GM23338 (cell line): ENCODE results near the gene FMN2. TPM values are rescaled to one million over a fixed set of nuclear protein-coding genes. Genes with fewer than 3 reads are reported as not detected.
A peak's percentile ranks its signal among the peaks of the same experiment; 100 is the strongest.

Experiments
- ATAC-seq: fragments of 200-7000 bp; cut with Tn5 transposase; 3 replicates; pipeline ENCODE4 v1.9.1; 2020
- DNase-seq: peaks from one replicate; pipeline ENCODE4 v3.0.0-alpha.2; 2015; ENCODE audit warnings: low spot score
- H2AFZ ChIP-seq: fragments of 200-600 bp; sonication (generic); 2 replicates; pipeline ENCODE4 v1.8.0; 2016; ENCODE audit warnings: antibody characterized with exemption, mild to moderate bottlenecking, moderate library complexity
- H3F3A ChIP-seq: fragments of 200-600 bp; sonication (generic); replicated peaks from 2 replicates; pipeline ENCODE4 v1.8.0; 2017; ENCODE audit warnings: antibody characterized with exemption, mixed run types, low read depth
- H3K27ac ChIP-seq: fragments of 200-600 bp; sonication (generic); 2 replicates; pipeline ENCODE4 v1.6.1; 2016; ENCODE audit warnings: low read depth
- H3K27me3 ChIP-seq: fragments of 200-600 bp; sonication (generic); 2 replicates; pipeline ENCODE4 v1.8.0; 2016; ENCODE audit warnings: mild to moderate bottlenecking, mixed run types, moderate library complexity; ENCODE audit not compliant: insufficient read depth
- H3K36me3 ChIP-seq: fragments of 200-600 bp; sonication (generic); 2 replicates; pipeline ENCODE4 v1.8.0; 2016; ENCODE audit warnings: mild to moderate bottlenecking; ENCODE audit not compliant: insufficient read depth
- H3K4me1 ChIP-seq: fragments of 200-600 bp; sonication (generic); 2 replicates; pipeline ENCODE4 v1.8.0; 2016; ENCODE audit warnings: mild to moderate bottlenecking, moderate library complexity; ENCODE audit not compliant: insufficient read depth
- H3K4me2 ChIP-seq: fragments of 200-600 bp; sonication (generic); 2 replicates; pipeline ENCODE4 v1.7.1; 2017; ENCODE audit warnings: mixed run types
- H3K4me3 ChIP-seq: fragments of 200-600 bp; sonication (generic); 2 replicates; pipeline ENCODE4 v1.6.1; 2016; ENCODE audit warnings: mixed run types
- H3K79me2 ChIP-seq: fragments of 200-600 bp; sonication (generic); replicated peaks from 2 replicates; pipeline ENCODE4 v1.8.0; 2017; ENCODE audit warnings: mild to moderate bottlenecking; ENCODE audit not compliant: insufficient read depth
- H3K9me2 ChIP-seq: fragments of 200-600 bp; sonication (generic); 2 replicates; pipeline ENCODE4 v1.8.0; 2017; ENCODE audit not compliant: insufficient read depth
- H4K20me1 ChIP-seq: fragments of 200-600 bp; sonication (generic); replicated peaks from 2 replicates; pipeline ENCODE4 v1.8.0; 2017; ENCODE audit warnings: mild to moderate bottlenecking; ENCODE audit not compliant: insufficient read depth
- H3K27ac Mint-ChIP-seq: 2 replicates; pipeline ENCODE4 v1.8.0; 2020; ENCODE audit warnings: inconsistent platforms, mild to moderate bottlenecking, moderate library complexity, mixed read lengths
- H3K27me3 Mint-ChIP-seq: 3 replicates; pipeline ENCODE4 v1.8.0; 2022; ENCODE audit warnings: low read depth, mild to moderate bottlenecking, moderate library complexity, mixed read lengths, inconsistent platforms; ENCODE audit not compliant: insufficient read depth, poor library complexity
- H3K36me3 Mint-ChIP-seq: 3 replicates; pipeline ENCODE4 v1.8.0; 2021; ENCODE audit warnings: low read depth, mild to moderate bottlenecking, inconsistent platforms, moderate library complexity, mixed read lengths
- H3K4me1 Mint-ChIP-seq: 3 replicates; pipeline ENCODE4 v1.8.0; 2020; ENCODE audit warnings: mild to moderate bottlenecking, inconsistent platforms, mixed read lengths
- H3K4me3 Mint-ChIP-seq: 3 replicates; pipeline ENCODE4 v1.8.0; 2021; ENCODE audit warnings: moderate library complexity, mild to moderate bottlenecking, inconsistent platforms, mixed read lengths
- H3K9me3 Mint-ChIP-seq: 3 replicates; pipeline ENCODE4 v1.8.0; 2020; ENCODE audit warnings: moderate library complexity, mild to moderate bottlenecking, inconsistent platforms, mixed read lengths
- POLR2AphosphoS5 ChIP-seq: IDR thresholded peaks from 2 replicates; pipeline ENCODE4 v1.6.1; 2016; ENCODE audit warnings: antibody characterized with exemption, low read depth
- STAT1 ChIP-seq: IDR thresholded peaks from one replicate; pipeline ENCODE4 v1.6.1; 2016; ENCODE audit warnings: antibody characterized with exemption; ENCODE audit not compliant: unreplicated experiment
- ZNF331 ChIP-seq: fragments of 250-450 bp; sonication (Bioruptor Pico); IDR thresholded peaks from 2 replicates; pipeline ENCODE4 v1.5.0; 2020; ENCODE audit warnings: low read depth, mild to moderate bottlenecking, moderate library complexity
- polyA plus RNA-seq: library from polyadenylated mRNA; unstranded; fragments of >200 nt; fragmentation: Nextera tagmentation; extraction: Ambion mirVana; gene quantifications from 2 replicates; pipeline ENCODE4 v1.2.1, GENCODE V29; 2016
- total RNA-seq: library from RNA; depleted of rRNA; stranded (reverse); fragments of >200 nt; shearing (Covaris generic); gene quantifications from 2 replicates; pipeline ENCODE4 v1.2.3, GENCODE V29; 2014
- TF ChIP-seq, protein P1 (sequence below): IDR thresholded peaks from 2 replicates; pipeline ENCODE4 v1.6.1; 2016; ENCODE audit warnings: antibody characterized with exemption
- TF ChIP-seq, protein P2 (sequence below): IDR thresholded peaks from one replicate; pipeline ENCODE4 v1.6.1; 2018; ENCODE audit warnings: antibody characterized with exemption; ENCODE audit not compliant: unreplicated experiment
- TF ChIP-seq, protein P3 (sequence below): fragments of 250-450 bp; sonication (Bioruptor Pico); IDR thresholded peaks from 2 replicates; pipeline ENCODE4 v1.5.0; 2020; ENCODE audit warnings: mild to moderate bottlenecking, moderate library complexity
- TF ChIP-seq, protein P4 (sequence below), 2 experiments: fragments of 200-600 bp in 1 of 2; sonication (generic) in 1 of 2; conservative IDR thresholded peaks; 2 replicates each; pipeline versions ENCODE4 v1.5.1 to v1.6.1; 2016 to 2017; ENCODE audit warnings: antibody characterized with exemption in 2 of 2, low read depth in 2 of 2, mild to moderate bottlenecking in 2 of 2, moderate library complexity in 1 of 2

Gene FMN2
- total and polyA plus RNA-seq, 2 experiments from 2014 or later: 1.5 to 2.5 TPM

DNA sequence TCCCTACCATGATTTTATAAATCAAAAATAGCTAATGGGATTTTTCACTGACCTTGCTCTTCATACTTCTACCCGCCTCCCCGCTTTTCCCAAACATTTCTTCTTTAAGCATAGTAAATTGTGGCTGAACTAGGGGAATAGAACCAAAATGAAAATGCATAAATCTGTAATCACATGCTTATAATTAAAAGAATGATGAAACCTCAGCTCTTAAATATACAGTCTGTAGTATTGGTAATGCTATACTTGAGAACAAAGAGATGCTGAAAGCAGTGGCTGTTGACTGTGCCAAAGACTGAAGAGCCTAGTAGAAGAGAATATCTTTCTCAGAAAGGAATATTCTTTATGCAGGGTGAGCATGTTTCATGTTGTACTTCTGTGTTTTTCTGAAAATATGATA lies 271.1 kb downstream of the FMN2 start (continued):
- TF ChIP-seq, protein P1, sequence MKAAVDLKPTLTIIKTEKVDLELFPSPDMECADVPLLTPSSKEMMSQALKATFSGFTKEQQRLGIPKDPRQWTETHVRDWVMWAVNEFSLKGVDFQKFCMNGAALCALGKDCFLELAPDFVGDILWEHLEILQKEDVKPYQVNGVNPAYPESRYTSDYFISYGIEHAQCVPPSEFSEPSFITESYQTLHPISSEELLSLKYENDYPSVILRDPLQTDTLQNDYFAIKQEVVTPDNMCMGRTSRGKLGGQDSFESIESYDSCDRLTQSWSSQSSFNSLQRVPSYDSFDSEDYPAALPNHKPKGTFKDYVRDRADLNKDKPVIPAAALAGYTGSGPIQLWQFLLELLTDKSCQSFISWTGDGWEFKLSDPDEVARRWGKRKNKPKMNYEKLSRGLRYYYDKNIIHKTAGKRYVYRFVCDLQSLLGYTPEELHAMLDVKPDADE: no peak
- TF ChIP-seq, protein P2, sequence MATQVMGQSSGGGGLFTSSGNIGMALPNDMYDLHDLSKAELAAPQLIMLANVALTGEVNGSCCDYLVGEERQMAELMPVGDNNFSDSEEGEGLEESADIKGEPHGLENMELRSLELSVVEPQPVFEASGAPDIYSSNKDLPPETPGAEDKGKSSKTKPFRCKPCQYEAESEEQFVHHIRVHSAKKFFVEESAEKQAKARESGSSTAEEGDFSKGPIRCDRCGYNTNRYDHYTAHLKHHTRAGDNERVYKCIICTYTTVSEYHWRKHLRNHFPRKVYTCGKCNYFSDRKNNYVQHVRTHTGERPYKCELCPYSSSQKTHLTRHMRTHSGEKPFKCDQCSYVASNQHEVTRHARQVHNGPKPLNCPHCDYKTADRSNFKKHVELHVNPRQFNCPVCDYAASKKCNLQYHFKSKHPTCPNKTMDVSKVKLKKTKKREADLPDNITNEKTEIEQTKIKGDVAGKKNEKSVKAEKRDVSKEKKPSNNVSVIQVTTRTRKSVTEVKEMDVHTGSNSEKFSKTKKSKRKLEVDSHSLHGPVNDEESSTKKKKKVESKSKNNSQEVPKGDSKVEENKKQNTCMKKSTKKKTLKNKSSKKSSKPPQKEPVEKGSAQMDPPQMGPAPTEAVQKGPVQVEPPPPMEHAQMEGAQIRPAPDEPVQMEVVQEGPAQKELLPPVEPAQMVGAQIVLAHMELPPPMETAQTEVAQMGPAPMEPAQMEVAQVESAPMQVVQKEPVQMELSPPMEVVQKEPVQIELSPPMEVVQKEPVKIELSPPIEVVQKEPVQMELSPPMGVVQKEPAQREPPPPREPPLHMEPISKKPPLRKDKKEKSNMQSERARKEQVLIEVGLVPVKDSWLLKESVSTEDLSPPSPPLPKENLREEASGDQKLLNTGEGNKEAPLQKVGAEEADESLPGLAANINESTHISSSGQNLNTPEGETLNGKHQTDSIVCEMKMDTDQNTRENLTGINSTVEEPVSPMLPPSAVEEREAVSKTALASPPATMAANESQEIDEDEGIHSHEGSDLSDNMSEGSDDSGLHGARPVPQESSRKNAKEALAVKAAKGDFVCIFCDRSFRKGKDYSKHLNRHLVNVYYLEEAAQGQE: no peak

DNA sequence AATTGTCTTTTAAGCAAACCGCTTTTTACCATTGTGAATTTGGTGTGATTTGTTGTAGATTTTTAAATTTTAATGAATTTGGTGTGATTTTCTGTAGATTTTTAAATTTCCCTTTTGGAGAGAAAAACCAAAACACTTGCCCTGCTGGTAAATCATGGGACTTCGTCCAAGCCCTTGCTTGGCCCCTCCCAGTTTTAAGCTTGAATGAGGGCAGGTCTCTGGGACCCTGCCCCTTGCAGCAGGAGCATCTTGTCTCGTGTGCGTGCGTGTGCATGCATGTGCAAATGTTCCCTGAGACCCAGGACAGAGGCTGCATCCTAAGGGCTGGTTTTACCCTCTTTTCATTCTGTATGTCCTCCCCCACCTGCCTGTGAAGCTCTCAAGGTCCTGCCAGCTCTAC lies 271.6 kb downstream of the FMN2 start:
- Histone ChIP-seq H3F3A (no peaks in the 10 kb centered on the region), H2AFZ (no peak overlapping the region), H3K27me3 (no peaks in the 10 kb centered on the region), H3K27ac (no peak overlapping the region), H3K9me2 (no peaks in the 10 kb centered on the region), H3K4me2 (no peak overlapping the region), H3K36me3 (no peaks in the 10 kb centered on the region), H3K79me2 (no peaks in the 10 kb centered on the region), H3K4me1 (no peaks in the 10 kb centered on the region), H3K4me3 (no peak overlapping the region), H4K20me1 (no peaks in the 10 kb centered on the region; the same call in 1 of the 2 replicates)
- no peaks in the 10 kb centered on the region for H3K9me3 Mint-ChIP-seq
- H3K27me3 Mint-ChIP-seq: no peaks in the 10 kb centered on the region
- DNase-seq (peak; percentile 38), ATAC-seq (peak; percentile 74)
- no peaks in the 10 kb centered on the region for H3K4me1 Mint-ChIP-seq
- H3K4me3 Mint-ChIP-seq: no peak overlapping the region
- H3K36me3 Mint-ChIP-seq: no peaks in the 10 kb centered on the region
- H3K27ac Mint-ChIP-seq: no peak overlapping the region
- TF ChIP-seq, protein P3, sequence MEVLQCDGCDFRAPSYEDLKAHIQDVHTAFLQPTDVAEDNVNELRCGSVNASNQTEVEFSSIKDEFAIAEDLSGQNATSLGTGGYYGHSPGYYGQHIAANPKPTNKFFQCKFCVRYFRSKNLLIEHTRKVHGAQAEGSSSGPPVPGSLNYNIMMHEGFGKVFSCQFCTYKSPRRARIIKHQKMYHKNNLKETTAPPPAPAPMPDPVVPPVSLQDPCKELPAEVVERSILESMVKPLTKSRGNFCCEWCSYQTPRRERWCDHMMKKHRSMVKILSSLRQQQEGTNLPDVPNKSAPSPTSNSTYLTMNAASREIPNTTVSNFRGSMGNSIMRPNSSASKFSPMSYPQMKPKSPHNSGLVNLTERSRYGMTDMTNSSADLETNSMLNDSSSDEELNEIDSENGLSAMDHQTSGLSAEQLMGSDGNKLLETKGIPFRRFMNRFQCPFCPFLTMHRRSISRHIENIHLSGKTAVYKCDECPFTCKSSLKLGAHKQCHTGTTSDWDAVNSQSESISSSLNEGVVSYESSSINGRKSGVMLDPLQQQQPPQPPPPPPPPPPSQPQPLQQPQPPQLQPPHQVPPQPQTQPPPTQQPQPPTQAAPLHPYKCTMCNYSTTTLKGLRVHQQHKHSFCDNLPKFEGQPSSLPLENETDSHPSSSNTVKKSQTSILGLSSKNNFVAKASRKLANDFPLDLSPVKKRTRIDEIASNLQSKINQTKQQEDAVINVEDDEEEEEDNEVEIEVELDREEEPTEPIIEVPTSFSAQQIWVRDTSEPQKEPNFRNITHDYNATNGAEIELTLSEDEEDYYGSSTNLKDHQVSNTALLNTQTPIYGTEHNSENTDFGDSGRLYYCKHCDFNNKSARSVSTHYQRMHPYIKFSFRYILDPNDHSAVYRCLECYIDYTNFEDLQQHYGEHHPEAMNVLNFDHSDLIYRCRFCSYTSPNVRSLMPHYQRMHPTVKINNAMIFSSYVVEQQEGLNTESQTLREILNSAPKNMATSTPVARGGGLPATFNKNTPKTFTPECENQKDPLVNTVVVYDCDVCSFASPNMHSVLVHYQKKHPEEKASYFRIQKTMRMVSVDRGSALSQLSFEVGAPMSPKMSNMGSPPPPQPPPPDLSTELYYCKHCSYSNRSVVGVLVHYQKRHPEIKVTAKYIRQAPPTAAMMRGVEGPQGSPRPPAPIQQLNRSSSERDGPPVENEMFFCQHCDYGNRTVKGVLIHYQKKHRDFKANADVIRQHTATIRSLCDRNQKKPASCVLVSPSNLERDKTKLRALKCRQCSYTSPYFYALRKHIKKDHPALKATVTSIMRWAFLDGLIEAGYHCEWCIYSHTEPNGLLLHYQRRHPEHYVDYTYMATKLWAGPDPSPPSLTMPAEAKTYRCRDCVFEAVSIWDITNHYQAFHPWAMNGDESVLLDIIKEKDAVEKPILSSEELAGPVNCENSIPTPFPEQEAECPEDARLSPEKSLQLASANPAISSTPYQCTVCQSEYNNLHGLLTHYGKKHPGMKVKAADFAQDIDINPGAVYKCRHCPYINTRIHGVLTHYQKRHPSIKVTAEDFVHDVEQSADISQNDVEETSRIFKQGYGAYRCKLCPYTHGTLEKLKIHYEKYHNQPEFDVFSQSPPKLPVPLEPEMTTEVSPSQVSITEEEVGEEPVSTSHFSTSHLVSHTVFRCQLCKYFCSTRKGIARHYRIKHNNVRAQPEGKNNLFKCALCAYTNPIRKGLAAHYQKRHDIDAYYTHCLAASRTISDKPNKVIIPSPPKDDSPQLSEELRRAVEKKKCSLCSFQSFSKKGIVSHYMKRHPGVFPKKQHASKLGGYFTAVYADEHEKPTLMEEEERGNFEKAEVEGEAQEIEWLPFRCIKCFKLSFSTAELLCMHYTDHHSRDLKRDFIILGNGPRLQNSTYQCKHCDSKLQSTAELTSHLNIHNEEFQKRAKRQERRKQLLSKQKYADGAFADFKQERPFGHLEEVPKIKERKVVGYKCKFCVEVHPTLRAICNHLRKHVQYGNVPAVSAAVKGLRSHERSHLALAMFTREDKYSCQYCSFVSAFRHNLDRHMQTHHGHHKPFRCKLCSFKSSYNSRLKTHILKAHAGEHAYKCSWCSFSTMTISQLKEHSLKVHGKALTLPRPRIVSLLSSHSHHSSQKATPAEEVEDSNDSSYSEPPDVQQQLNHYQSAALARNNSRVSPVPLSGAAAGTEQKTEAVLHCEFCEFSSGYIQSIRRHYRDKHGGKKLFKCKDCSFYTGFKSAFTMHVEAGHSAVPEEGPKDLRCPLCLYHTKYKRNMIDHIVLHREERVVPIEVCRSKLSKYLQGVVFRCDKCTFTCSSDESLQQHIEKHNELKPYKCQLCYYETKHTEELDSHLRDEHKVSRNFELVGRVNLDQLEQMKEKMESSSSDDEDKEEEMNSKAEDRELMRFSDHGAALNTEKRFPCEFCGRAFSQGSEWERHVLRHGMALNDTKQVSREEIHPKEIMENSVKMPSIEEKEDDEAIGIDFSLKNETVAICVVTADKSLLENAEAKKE (CRISPR knock-in tag): no peak
- no peak for TF ChIP-seq STAT1
- TF ChIP-seq, protein P1: no peak
- TF ChIP-seq ZNF331: no peak
- no peak for TF ChIP-seq POLR2AphosphoS5
- TF ChIP-seq, protein P4, sequence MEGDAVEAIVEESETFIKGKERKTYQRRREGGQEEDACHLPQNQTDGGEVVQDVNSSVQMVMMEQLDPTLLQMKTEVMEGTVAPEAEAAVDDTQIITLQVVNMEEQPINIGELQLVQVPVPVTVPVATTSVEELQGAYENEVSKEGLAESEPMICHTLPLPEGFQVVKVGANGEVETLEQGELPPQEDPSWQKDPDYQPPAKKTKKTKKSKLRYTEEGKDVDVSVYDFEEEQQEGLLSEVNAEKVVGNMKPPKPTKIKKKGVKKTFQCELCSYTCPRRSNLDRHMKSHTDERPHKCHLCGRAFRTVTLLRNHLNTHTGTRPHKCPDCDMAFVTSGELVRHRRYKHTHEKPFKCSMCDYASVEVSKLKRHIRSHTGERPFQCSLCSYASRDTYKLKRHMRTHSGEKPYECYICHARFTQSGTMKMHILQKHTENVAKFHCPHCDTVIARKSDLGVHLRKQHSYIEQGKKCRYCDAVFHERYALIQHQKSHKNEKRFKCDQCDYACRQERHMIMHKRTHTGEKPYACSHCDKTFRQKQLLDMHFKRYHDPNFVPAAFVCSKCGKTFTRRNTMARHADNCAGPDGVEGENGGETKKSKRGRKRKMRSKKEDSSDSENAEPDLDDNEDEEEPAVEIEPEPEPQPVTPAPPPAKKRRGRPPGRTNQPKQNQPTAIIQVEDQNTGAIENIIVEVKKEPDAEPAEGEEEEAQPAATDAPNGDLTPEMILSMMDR (conservative IDR thresholded peaks at IDR 0.05; ENCODE audit: low read depth in 2 of 2): no peak
